Common myeloid progenitor, CD34-positive (primary cell): ENCODE data around the gene CLEC11A. TPM values are rescaled to one million over a fixed set of nuclear protein-coding genes. Genes with fewer than 3 reads are reported as not detected.

Source experiments
- CTCF ChIA-PET: fragments of 350-600 bp; sonication (Branson Sonifier 250); formaldehyde crosslinking; loops from one replicate; lab custom pipeline; 2021; ENCODE audit warnings: antibody characterized with exemption; lab: Charles Lee
- POLR2A ChIA-PET: fragments of 350-600 bp; sonication (Branson Sonifier 250); formaldehyde crosslinking; loops from one replicate; lab custom pipeline; 2021; ENCODE audit warnings: antibody characterized with exemption; lab: Charles Lee
- DNase-seq, 3 donors: peaks; one replicate each; pipeline versions ENCODE4 v3.0.0 to v3.0.0-alpha.2; 2013
- H3K27ac ChIP-seq, 2 experiments: 1 replicate in 1 of 2; 2 replicates in 1 of 2; pipeline ENCODE4 v1.7.0; 2013; ENCODE audit warnings: inconsistent platforms in 2 of 2, low read length in 2 of 2, mild to moderate bottlenecking in 2 of 2, low read depth in 1 of 2, moderate library complexity in 1 of 2; ENCODE audit not compliant: severe bottlenecking in 2 of 2, insufficient read depth in 1 of 2, poor library complexity in 1 of 2
- H3K27me3 ChIP-seq, 5 experiments: replicated peaks in 2 of 5; 1 replicate in 3 of 5; 2 replicates in 2 of 5; pipeline versions ENCODE4 v1.6.1 to v1.7.0; 2013; ENCODE audit warnings: low read length in 4 of 5, mild to moderate bottlenecking in 2 of 5, moderate library complexity in 2 of 5, inconsistent platforms in 1 of 5; ENCODE audit not compliant: insufficient read depth in 5 of 5, control insufficient read depth in 4 of 5
- H3K36me3 ChIP-seq, 4 experiments: 1 replicate in 2 of 4; 2 replicates in 2 of 4; pipeline versions ENCODE4 v1.6.1 to v1.7.0; 2013; ENCODE audit warnings: low read length in 3 of 4, control low read depth in 1 of 4, mild to moderate bottlenecking in 1 of 4; ENCODE audit not compliant: control insufficient read depth in 4 of 4, insufficient read depth in 4 of 4
- H3K4me1 ChIP-seq, 4 experiments: 1 replicate in 3 of 4; 2 replicates in 1 of 4; pipeline versions ENCODE4 v1.6.1 to v1.7.1; 2013; ENCODE audit warnings: low read length in 3 of 4, mild to moderate bottlenecking in 3 of 4, control low read depth in 1 of 4, inconsistent platforms in 1 of 4, moderate library complexity in 1 of 4; ENCODE audit not compliant: control insufficient read depth in 4 of 4, insufficient read depth in 4 of 4; ENCODE audit errors: control extremely low read depth in 1 of 4
- H3K4me3 ChIP-seq, 7 experiments: 1 replicate in 4 of 7; 2 replicates in 3 of 7; pipeline versions ENCODE4 v1.5.1 to v1.7.0; 2013; ENCODE audit warnings: mild to moderate bottlenecking in 7 of 7, low read length in 6 of 7, moderate library complexity in 6 of 7, inconsistent platforms in 2 of 7, low read depth in 2 of 7, control low read depth in 1 of 7; ENCODE audit not compliant: insufficient read depth in 4 of 7, control insufficient read depth in 1 of 7; ENCODE audit errors: extremely low read depth in 1 of 7
- H3K9me3 ChIP-seq, 5 experiments: 1 replicate in 4 of 5; 2 replicates in 1 of 5; pipeline versions ENCODE4 v1.6.1 to v1.7.1; 2013; ENCODE audit warnings: low read length in 4 of 5, mild to moderate bottlenecking in 2 of 5, inconsistent platforms in 1 of 5, low read depth in 1 of 5, moderate library complexity in 1 of 5; ENCODE audit not compliant: control insufficient read depth in 4 of 5, insufficient read depth in 2 of 5; ENCODE audit errors: control extremely low read depth in 1 of 5
- WGBS: methylation state at CpG from one replicate; pipeline ENCODE4 v1.1.5; 2013; ENCODE audit not compliant: insufficient coverage; 5-methylcytosine and 5-hydroxymethylcytosine counted together
- polyA plus RNA-seq: library from polyadenylated mRNA; unstranded; fragments of 120-200 nt; gene quantifications from one replicate; pipeline ENCODE4 v1.2.1, GENCODE V29; 2013

CLEC11A gene, protein sequence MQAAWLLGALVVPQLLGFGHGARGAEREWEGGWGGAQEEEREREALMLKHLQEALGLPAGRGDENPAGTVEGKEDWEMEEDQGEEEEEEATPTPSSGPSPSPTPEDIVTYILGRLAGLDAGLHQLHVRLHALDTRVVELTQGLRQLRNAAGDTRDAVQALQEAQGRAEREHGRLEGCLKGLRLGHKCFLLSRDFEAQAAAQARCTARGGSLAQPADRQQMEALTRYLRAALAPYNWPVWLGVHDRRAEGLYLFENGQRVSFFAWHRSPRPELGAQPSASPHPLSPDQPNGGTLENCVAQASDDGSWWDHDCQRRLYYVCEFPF
- polyA plus RNA-seq, result 42.5 TPM

DNA sequence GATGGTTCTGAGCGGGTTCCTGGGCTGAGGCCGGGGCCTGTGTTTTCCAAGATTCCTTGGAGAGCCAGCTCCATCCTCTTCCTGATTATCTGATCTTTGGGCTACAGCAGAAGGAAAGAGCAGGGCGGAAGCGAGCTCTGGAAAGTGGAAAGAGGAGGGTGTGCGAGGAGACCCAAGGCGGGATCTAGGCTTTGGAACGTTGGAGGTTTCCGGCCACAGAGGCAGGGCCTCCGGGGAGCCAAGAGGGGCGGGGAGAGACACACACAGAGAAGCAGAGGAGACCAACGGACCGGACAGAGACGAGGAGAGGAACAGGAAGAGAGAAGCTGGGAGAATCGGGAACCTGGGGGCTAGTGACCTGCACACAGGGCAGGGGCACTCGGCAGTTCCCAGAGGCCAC lies at the start of gene CLEC11A:
TSS of gene CLEC11A (plus strand) at position 296 of the 400 bp plus-strand sequence. CDS start 162 bp downstream, outside the sequence.
- peak within 1 kb of the TSS; percentile 54 to 87 (median 68) for H3K4me3 ChIP-seq
- no peaks in the 10 kb centered on the region for H3K9me3 ChIP-seq
- POLR2A ChIA-PET, result interaction anchor here (0.5 kb wide), 1 partner anchor 24 kb away, joined by 6 read pairs; no protein-coding TSS in a partner anchor
- peak within 1 kb of the TSS in 1 of 2 experiments; percentile 43 for H3K27ac ChIP-seq
- H3K36me3 ChIP-seq, result peaks cover 0 to 2% (median 0%) of the 10 kb centered on the region in 4 experiments
- CTCF ChIA-PET, result interaction anchor here (0.6 to 3.3 kb wide), 5 partner anchors 10 to 60 kb away, joined by 3 to 26 read pairs (median 8); no protein-coding TSS in a partner anchor
- H3K27me3 ChIP-seq, result peaks cover 0 to 52% (median 21%) of the 10 kb centered on the region in 5 experiments
- 21% methylated on average over 9 of the region's 15 CpGs for WGBS
- peaks cover 5 to 65% (median 37%) of the 10 kb centered on the region in 4 experiments for H3K4me1 ChIP-seq
- no peak for DNase-seq

DNA sequence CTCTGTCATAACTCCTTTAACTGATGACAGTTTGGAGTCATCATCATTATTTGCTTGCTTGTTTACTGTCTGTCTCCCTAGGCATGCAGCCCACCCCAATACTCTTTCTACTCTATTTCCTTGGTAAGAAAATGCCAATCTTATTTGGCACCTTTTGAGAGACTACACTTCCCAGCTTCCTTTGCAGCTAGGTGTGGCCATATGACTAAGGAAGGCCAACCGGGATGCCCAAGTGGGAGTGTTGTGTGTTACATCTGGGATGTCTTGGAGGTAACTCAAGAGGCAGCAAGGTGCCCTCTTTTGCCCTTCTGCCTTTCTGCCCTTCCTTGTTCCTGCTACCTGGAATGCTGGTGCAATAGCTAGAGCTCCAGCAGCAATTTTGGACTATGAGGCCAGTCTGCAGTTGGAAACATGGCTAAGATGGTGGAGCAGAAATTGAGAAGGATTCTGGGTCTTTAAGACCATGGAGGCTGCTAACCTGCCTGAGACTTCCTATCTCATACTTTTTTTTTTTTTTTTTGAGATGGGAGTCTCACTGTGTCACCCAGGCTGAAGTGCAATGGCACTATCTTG lies 46.5 kb upstream of the CLEC11A start:
- Histone ChIP-seq H3K36me3 (no peaks in the 10 kb centered on the region), H3K4me1 (peaks cover 0 to 4% (median 0%) of the 10 kb centered on the region in 4 experiments), H3K27ac (no peak overlapping the region), H3K4me3 (no peak overlapping the region), H3K27me3 (peaks cover 0 to 74% (median 13%) of the 10 kb centered on the region in 5 experiments), H3K9me3 (peaks cover 0 to 7% (median 3%) of the 10 kb centered on the region in 5 experiments)
- POLR2A ChIA-PET, result no interaction called here
- CTCF ChIA-PET, result interaction anchor here (0.9 kb wide), 1 partner anchor 108 kb away, joined by 3 read pairs; no protein-coding TSS in a partner anchor
- WGBS, result no CpG with 5 or more reads among the region's 1 CpG
- DNase-seq, result no peak

DNA sequence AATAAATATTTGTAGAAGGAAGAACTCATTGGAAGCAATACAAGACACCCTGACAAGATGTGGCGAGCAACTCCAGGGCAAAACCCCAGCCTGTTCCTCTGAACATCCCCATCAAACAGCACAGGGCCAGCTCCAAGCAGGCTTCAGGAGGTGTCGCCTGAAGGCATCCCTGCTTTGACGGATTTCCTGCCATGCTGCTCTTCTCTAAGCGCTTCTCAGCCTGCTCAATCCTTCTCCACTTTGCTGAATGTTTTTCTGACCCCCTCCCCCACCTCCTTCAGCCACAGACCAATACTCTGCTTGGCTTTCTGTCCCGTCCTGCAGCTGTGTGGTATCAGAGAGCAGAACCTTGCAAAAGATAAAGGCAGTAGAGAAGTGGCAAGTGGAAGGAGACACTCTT lies 45.5 kb upstream of the CLEC11A start:
- DNase-seq, result no peak
- H3K9me3 ChIP-seq, result peaks cover 0 to 7% (median 3%) of the 10 kb centered on the region in 5 experiments
- H3K27ac ChIP-seq, result no peak overlapping the region
- no peak overlapping the region for H3K4me3 ChIP-seq
- peaks cover 0 to 4% (median 0%) of the 10 kb centered on the region in 4 experiments for H3K4me1 ChIP-seq
- WGBS, result 63% methylated on average over 4 of the region's 5 CpGs
- peaks cover 0 to 71% (median 11%) of the 10 kb centered on the region in 5 experiments for H3K27me3 ChIP-seq
- POLR2A ChIA-PET, result no interaction called here
- CTCF ChIA-PET, result no interaction called here
- H3K36me3 ChIP-seq, result no peaks in the 10 kb centered on the region

DNA sequence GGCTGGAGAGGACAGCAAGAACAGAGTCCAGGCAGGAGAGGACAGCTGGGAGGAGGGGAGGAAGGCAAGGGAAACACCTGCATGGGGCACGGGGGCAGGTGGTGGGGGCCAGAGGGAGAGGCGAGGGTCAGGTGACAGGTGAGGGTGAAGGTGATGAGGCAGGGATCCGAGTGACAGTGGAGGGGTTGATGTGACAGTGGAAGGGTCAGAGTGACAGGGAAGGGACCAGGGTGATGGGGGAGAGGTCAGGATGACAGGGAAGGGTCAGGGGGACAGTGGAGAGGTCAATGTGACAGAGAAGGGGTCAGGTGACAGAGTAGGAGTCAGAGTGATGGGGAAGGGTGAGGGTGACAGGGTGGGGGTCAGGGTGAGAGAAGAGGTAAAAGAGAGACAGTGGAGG lies 44.8 kb upstream of the CLEC11A start:
- Histone ChIP-seq H3K36me3 (no peaks in the 10 kb centered on the region), H3K4me1 (peaks cover 0 to 4% (median 0%) of the 10 kb centered on the region in 4 experiments), H3K9me3 (peaks cover 0 to 7% (median 3%) of the 10 kb centered on the region in 5 experiments), H3K27ac (no peak overlapping the region), H3K4me3 (no peak overlapping the region), H3K27me3 (peaks cover 0 to 70% (median 11%) of the 10 kb centered on the region in 5 experiments)
- CTCF ChIA-PET, result no interaction called here
- DNase-seq, result no peak
- WGBS, result 63% methylated on average over 3 of the region's 3 CpGs
- POLR2A ChIA-PET, result no interaction called here

DNA sequence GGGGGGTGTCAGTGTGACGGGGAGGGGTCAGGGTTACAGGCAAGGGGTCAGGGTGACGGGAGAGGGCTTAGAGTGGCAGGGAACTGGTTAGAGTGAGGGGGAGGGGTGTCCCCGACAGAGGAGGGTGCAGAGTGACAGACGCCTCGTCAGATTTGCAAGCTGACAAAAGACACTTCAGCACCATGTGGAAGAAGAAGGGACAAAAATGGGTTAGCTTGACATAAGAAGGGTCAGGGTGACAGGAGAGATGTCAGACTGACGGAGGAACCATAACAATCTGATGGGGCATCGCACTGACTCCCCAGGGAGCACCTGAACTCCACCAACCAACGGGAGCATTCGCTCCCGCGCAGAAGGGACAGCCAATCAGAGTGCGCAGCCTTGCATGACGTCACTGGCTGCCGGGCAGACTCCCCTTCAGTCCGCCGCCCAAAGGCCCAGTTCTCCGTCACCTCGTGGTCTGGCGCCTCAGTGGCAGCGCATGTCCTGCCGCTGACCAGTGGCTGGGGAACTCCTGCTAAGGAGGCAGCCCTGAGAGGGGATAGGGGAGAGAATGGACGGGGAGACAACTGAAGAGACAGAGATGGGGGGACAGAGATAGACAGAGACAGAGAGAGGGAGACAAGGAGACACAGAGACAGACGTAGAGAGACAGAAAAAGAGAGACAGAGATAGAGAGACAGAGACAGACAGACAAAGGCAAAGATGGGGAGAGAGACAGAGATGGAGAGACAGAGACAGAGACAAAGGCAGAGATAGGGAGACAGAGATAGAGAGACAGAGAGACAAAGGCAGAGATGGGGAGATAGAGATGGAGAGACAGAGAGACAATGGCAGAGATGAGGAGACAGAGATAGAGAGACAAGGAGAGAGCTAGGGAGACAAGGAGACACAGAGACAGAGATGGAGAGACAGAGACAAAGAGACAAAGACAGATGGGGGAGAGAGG lies 43.7 kb upstream of the CLEC11A start:
- Histone ChIP-seq H3K9me3 (peaks cover 0 to 7% (median 3%) of the 10 kb centered on the region in 5 experiments), H3K27me3 (peaks cover 0 to 66% (median 10%) of the 10 kb centered on the region in 5 experiments), H3K4me3 (no peak overlapping the region), H3K27ac (no peak overlapping the region), H3K36me3 (no peaks in the 10 kb centered on the region), H3K4me1 (peaks cover 0 to 4% (median 0%) of the 10 kb centered on the region in 4 experiments)
- ChIA-PET CTCF (no interaction called here), POLR2A (interaction anchor here (0.6 kb wide), 1 partner anchor 125 kb away, joined by 3 read pairs; no protein-coding TSS in a partner anchor)
- WGBS, result 21% methylated on average over 20 of the region's 23 CpGs
- peak; percentile 71 to 84 (median 76) for DNase-seq

DNA sequence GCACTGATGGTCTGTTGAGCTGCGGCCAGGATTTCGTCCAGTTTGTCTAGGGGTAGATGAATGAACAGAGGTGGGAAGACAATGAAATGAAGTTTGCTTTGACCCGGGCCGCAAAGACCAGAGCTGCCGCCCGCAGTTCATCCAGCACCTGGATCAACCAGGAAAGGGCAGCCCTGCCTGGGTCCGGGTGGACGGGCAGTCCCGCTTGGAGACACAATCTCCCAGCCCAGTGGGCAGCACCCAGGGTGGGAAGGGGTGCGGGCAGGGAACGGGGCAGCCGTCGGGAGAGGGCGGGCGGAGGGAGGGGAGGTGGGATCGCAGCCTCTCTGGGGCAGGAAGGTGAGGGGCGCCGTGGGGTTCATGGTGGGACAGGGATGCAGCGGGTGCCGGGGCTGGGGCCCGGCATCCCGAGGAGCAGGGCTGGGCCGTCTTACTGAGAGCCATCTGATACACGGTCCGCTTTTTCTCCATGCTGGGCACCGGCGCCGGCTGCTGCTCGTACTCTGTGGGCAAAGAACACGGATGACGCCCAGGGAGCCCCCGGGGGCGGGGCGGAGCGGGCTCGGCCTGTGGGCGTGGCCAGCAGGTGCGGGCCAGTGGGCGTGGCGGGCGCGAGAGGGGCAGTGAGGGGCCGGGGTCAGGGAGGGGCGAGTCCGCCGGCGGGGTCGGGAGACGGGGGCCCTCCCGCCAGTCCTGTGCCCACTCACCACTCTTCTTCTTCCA lies 36.7 kb upstream of the CLEC11A start:
- no peaks in the 10 kb centered on the region for H3K4me1 ChIP-seq
- WGBS, result 10% methylated on average over 37 of the region's 50 CpGs
- POLR2A ChIA-PET, result no interaction called here
- no peaks in the 10 kb centered on the region for H3K36me3 ChIP-seq
- no peak for DNase-seq
- CTCF ChIA-PET, result interaction anchor here (1.0 kb wide), 1 partner anchor 16 kb away, joined by 3 read pairs; no protein-coding TSS in a partner anchor
- H3K27ac ChIP-seq, result no peak overlapping the region
- no peak overlapping the region for H3K4me3 ChIP-seq
- peaks cover 0 to 91% (median 30%) of the 10 kb centered on the region in 5 experiments for H3K27me3 ChIP-seq
- H3K9me3 ChIP-seq, result no peaks in the 10 kb centered on the region
